HG03469 (cell line): Measurements from ENCODE around the gene C2CD4A.

ENCODE experiments used
- ATAC-seq: cut with Tn5 transposase; IDR thresholded peaks from one replicate; pipeline ENCODE4 v1.9.1; 2021; ENCODE audit warnings: mild to moderate bottlenecking, moderate library complexity, moderate number of reproducible peaks; ENCODE audit not compliant: unreplicated experiment

C2CD4A gene

GRCh38 chr15:62059108-62059815 is 7.5 kb upstream of the C2CD4A start:
- no peak for ATAC-seq

DNA sequence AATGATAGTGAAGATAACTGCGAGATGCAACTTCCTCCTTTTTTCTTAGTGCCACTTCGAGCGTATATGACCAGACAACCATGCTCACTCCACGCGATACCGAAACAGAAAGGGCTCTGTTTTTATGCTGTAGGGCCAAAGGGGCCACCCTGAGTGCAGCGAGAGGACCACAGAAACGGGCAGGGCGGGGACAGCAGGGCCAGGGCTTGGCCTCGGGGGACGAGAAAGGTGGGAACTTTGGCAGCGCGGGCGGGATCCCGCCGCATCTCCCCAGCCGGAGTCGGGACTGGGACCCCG is 7.0 kb upstream of the C2CD4A start:
- peak; percentile 35 for ATAC-seq

- ATAC-seq = peak; percentile 87
These were observed 6.5 kb upstream of the C2CD4A start, which contains the start of gene VPS13C for GRCh38 chr15:62060113-62060895. Gene VPS13C, minus strand, starts transcription at chr15:62060447. Its CDS starts 73 bp downstream, at chr15:62060374.

DNA sequence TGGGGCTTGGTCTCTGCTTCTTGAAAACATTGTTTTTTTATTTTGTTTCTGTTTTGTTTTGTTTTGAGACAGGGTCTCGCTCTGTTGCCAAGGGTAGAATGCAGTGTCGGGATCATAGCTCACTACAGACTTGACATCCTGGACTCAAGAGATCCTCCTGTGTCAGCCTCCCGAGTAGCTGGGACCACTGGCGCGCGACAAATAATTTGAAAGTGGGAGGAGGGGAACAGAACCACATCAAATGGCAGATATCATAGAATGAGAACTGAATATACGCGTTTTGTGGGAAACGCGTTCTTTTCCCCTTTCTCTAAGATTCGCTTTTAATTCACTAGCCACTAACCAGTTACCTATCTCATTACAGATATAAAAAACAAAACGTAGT is 5.9 kb upstream of the C2CD4A start:
- no peak for ATAC-seq

DNA sequence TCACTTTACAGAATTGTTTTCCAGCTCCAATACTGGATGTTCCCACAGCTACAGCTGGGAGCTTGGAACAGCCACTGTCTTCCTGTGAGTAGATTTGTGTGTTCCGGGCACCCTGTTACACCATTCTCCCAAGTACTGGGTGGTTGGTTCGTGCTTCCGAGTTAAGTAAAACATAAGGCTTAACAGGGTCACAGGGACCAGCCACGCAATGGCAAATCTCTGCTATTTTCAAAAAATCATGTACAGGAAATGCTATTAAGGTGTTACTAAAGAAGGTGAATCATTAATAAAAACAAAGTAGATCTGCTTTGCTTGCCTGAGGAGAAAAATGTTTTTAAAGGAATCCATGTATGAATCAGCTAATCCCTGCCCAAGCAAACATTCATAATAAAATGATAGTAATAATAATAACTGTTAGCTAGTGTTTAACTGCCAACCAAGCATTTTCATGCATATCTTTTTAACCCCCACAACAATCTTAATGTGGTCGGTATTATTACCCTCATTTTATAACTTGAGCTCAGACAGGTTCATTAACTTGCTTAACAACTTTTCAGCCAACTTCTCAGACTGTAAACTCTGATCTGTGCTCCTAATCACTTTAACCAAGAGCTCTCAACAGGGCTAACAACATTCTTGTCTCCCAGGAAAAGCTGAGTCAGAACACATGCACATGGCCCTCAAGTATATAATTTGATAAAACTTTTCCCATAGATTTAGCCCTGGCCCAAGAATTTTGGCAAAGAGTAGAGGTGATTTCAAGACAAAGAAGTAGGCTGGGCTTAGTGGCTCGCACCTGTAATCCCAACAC is 2.7 kb upstream of the C2CD4A start:
- ATAC-seq = no peak

DNA sequence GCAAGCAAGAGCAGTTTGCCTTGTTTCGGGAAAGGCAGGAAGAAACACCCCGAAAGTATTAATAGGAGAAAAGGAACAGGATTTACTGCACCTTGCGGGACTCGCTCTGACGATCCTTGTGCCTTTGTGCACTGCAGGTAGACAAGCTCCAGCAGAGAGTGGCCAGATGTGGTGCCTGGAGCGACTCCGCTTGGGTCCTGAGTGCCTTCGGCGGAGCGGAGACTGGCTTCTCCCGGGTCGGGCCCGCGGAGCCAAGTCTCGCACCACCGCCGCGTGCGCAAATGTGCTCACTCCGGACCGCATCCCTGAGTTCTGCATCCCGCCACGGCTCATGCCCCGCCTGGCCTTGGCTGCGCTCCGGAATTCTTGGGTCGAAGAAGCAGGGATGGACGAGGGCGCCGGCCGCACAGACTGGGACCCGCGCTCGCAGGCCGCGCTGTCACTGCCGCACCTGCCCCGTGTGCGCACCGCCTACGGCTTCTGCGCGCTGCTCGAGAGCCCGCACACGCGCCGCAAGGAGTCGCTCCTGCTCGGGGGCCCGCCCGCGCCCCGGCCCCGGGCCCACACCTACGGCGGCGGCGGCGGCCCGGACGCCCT is 769 bp downstream of the C2CD4A start:
- ATAC-seq = no peak

GRCh38 chr15:62068071-62068809 is 1.5 kb downstream of the C2CD4A start:
- no peak for ATAC-seq

- ATAC-seq = no peak
These were observed 2.0 kb downstream of the C2CD4A start for GRCh38 chr15:62068810-62069167.

GRCh38 chr15:62069551-62069950 is 2.8 kb downstream of the C2CD4A start:
- no peak for ATAC-seq

DNA sequence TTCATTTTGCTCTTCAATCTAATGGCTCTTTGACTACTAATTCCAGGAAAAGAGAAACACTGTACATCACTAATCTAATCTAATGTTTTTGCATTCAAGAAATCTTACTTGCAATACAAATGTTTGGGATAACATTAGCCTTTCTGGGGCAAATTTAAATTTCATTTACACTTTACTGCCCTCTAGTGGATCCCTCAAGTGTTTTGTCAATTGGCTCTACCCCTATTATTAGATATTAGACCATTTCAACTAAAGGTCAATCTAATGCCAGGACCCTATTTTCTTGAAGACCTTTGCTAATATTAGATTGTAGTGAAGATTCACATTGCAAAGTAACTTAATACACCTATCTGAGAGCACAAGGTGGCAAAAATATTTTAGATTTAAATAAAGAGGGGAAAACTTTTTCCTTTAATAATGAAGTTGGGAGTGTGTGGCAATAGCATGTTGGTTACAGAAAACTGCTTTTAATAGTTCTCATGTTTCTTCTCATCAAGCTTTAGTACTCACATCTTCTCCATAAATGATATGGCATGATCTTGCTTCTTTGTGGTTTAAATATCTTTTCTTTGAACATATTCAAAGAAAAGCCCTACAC is 5.0 kb downstream of the C2CD4A start:
- ATAC-seq = no peak

- no peak for ATAC-seq
These were observed 9.0 kb downstream of the C2CD4A start for GRCh38 chr15:62075595-62076277.

GRCh38 chr15:62079594-62079993 is 12.8 kb downstream of the C2CD4A start:
- no peak for ATAC-seq

DNA sequence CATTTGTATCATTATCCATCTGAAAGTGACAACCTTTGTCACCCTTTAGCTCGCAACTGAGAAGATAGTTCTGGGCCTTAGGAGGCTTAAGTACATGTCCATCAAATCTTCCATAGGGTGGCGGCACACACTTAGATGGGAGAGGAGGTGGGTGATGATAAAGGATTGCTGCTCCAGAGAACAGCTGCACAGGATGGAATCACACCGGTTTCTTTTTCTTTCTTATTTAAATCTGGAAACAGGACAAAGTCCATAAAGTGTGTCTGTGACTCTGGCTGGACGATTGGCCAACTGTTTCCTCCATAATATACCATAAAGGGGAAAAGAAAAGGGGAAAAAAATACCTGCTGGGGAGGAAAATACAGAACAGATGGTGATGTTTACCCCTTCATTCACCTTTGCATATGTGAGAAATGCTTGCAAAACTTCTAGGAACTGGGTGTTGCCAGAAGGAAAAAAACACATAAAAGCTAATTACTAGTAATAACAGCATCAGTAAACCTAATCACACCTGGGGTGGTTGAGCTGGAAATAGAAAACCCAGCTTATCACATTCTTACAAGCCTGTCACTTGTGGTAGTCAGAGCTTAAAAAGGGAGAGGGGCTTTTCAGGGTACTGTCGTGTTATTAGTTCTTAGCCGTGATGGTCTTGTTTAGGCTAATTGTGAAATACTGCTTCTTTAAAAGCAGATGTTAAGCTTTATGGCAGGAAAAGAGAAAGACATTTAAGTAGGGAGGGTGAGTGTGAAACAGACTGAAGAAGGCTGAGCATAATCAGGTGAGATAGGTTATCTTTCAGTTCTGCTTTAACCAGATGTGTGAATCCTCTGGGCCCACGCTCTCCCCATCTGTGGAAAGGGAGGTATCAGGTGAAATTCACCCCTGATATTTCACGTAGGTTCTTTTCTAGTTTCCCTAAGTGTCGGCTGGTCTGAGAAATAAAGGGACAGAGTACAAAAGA is 16.7 kb downstream of the C2CD4A start:
- ATAC-seq = no peak

DNA sequence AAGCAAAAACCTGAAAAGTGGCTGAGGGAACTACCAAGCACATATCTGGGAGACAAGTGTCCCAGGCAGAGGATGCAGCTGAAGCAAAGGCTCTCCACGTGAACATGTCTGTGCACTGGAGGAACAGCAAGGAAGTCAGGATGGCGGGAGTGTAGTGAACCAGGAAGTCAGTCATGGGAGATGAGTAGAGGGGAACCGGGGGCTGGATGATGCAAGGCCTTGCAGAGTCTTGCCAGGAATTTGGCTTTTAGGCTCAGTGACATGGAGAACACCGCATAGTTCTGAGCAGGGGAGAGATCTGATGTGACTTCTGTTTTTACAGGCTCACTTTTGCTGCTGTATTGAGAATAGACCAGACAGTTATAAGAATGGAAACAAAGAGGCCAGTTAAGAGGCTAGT is 19.0 kb downstream of the C2CD4A start:
- ATAC-seq = no peak

- ATAC-seq = no peak
These were observed 21.0 kb downstream of the C2CD4A start for GRCh38 chr15:62087671-62088352.

DNA sequence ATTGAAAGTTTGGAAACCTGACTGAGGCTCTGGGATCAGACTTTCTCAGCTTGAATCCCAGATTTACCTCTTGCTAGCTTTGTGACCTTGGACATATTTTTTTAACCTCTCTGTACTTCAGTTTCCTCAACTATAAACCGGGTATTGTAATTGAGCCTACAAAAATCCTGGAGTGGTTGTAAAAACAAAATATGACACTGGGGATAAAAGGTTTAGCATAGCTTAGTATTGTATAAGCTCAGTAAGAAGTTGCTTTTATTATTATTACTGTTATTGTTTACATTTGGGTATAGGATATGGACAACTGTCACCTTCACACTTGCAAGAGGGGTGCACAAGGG is 21.5 kb downstream of the C2CD4A start:
- no peak for ATAC-seq

DNA sequence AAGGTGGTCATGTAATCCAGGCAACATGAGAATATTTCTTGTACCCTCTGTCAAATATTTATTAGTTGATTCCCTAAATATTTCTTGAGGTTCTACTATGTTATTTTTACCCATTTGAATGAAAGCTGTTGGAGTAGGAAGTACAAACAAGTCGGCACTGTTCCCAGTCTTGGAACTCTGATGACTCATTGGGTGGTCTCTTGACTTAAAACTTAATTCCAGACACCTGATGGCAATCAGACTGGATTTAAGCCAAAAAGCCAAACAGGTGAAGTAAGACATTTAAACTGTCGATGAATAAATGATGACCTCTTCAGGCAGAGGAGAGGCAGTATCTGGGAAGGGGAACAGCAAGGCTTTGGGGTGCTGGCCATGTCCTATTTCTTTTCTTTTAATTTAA is 22.8 kb downstream of the C2CD4A start:
- ATAC-seq = no peak

- ATAC-seq = no peak
These were observed 24.2 kb downstream of the C2CD4A start for GRCh38 chr15:62090988-62091387.
